Hematopoietic multipotent progenitor cell treated with erythropoietin and hydrocortisone succinate and interleukin-3 and kit ligand, for 15 days (in vitro differentiated cells): ENCODE measurements around the gene RUNX3.

ENCODE experiments used
- DNase-seq: peaks from one replicate; pipeline ENCODE4 v3.0.0-alpha.2; 2015; ENCODE audit warnings: low spot score

Gene RUNX3

GRCh38 chr1:24963099-24963872 is 33.2 kb upstream of the RUNX3 start:
- no peak for DNase-seq

GRCh38 chr1:24961961-24962861 is 32.1 kb upstream of the RUNX3 start:
- DNase-seq, result no peak

GRCh38 chr1:24961334-24961733 is 31.3 kb upstream of the RUNX3 start:
- DNase-seq, result no peak

- DNase-seq, result no peak
Measured at GRCh38 chr1:24960071-24960801, 30.2 kb upstream of the RUNX3 start.

- no peak for DNase-seq
Measured at GRCh38 chr1:24959623-24959975, 29.5 kb upstream of the RUNX3 start.

- no peak for DNase-seq
Measured at GRCh38 chr1:24958766-24959622, 28.9 kb upstream of the RUNX3 start.

GRCh38 chr1:24957808-24958752 is 28.0 kb upstream of the RUNX3 start:
- DNase-seq, result no peak

GRCh38 chr1:24957016-24957807 is 27.1 kb upstream of the RUNX3 start:
- DNase-seq, result no peak

- no peak for DNase-seq
Measured at GRCh38 chr1:24955779-24956365, 25.8 kb upstream of the RUNX3 start.

GRCh38 chr1:24955161-24955560 is 25.1 kb upstream of the RUNX3 start:
- DNase-seq, result no peak

GRCh38 chr1:24954631-24955030 is 24.6 kb upstream of the RUNX3 start:
- no peak for DNase-seq

- DNase-seq, result no peak
Measured at GRCh38 chr1:24954022-24954421, 23.9 kb upstream of the RUNX3 start.

GRCh38 chr1:24952413-24952841 is 22.4 kb upstream of the RUNX3 start:
- no peak for DNase-seq

GRCh38 chr1:24951810-24952412 is 21.8 kb upstream of the RUNX3 start:
- DNase-seq, result no peak

- no peak for DNase-seq
Measured at GRCh38 chr1:24951337-24951736, 21.3 kb upstream of the RUNX3 start.

- DNase-seq, result no peak
Measured at GRCh38 chr1:24949331-24949881, 19.3 kb upstream of the RUNX3 start.

GRCh38 chr1:24948079-24948827 is 18.2 kb upstream of the RUNX3 start:
- no peak for DNase-seq
